Measurements from ENCODE around the gene WDFY1.

GRCh38 chr2:223935459-223936125, 9.5 kb downstream of the WDFY1 start:
- no peak for TF ChIP-seq EZH2 (IDR thresholded peaks at IDR 0.05; ENCODE audit: insufficient read depth, low read length)
- TF ChIP-seq CTCF (IDR thresholded peaks at IDR 0.05; ENCODE audit: insufficient read depth, low read depth, low read length), result no peak

All from astrocyte (in vitro differentiated cells and primary cell).